Cardiac atrium fibroblast (primary cell): Measurements from ENCODE around the gene IFI6. TPM values are rescaled to one million over a fixed set of nuclear protein-coding genes. Genes with fewer than 3 reads are reported as not detected.

ENCODE experiments used
- total RNA-seq: library from RNA; depleted of rRNA; stranded (reverse); fragments of >200 nt; gene quantifications from 2 replicates; pipeline ENCODE4 v1.2.3, GENCODE V29; 2015

Gene IFI6
- 27.4 and 67.4 TPM in 2 replicates for total RNA-seq

GRCh38 chr1:27671964-27672749, at the start of gene IFI6:
IFI6 (minus strand) TSS chr1:27672192; CDS start chr1:27669314, 2,878 bp downstream.

GRCh38 chr1:27634985-27635367, 37.0 kb downstream of the IFI6 start, which contains the start of gene FGR:
FGR (minus strand) TSS chr1:27635185; CDS start chr1:27623916, 11,269 bp downstream.

Other genes with a start within 250 kb of the IFI6 start
- gene WASF2, start 182.0 kb downstream of the IFI6 start, total RNA-seq, result 31.2 and 34.7 TPM in 2 replicates
- 15.3 and 18.3 TPM in 2 replicates for gene AHDC1, start 68.0 kb downstream of the IFI6 start, total RNA-seq
- gene FGR, start 37.0 kb downstream of the IFI6 start, total RNA-seq, result 0.16 TPM in 1 of 2 replicates, not detected in the other
- 3.9 and 4.7 TPM in 2 replicates for gene FAM76A, start 53.8 kb upstream of the IFI6 start, total RNA-seq
- gene STX12, start 101.0 kb upstream of the IFI6 start, total RNA-seq, result 61.6 and 68.4 TPM in 2 replicates
- 39.7 and 41.5 TPM in 2 replicates for gene PPP1R8, start 158.6 kb upstream of the IFI6 start, total RNA-seq
- gene THEMIS2, start 200.4 kb upstream of the IFI6 start, total RNA-seq, result 2.5 and 7.1 TPM in 2 replicates
- 13.0 and 19.9 TPM in 2 replicates for gene RPA2, start 242.4 kb upstream of the IFI6 start, total RNA-seq